Caco-2 (cell line): Measurements from ENCODE around the gene AOPEP. TPM values are rescaled to one million over a fixed set of nuclear protein-coding genes. Genes with fewer than 3 reads are reported as not detected.

ENCODE experiments used
- BruUV-seq: library from RNA; stranded (reverse); fragments of 400-500 nt; replicated peaks from 2 replicates; lab custom pipeline; 2021; lab: Mats Ljungman, UMichigan
- CTCF ChIA-PET: fragments of 300-600 bp; sonication (Branson Sonifier 250); formaldehyde crosslinking; loops from one replicate; lab custom pipeline; 2022; ENCODE audit warnings: antibody characterized with exemption; lab: Charles Lee
- POLR2A ChIA-PET: fragments of 300-600 bp; sonication (Branson Sonifier 250); formaldehyde crosslinking; loops from one replicate; lab custom pipeline; 2022; ENCODE audit warnings: antibody characterized with exemption; lab: Charles Lee
- DNase-seq, 2 experiments: peaks; one replicate each; pipeline versions ENCODE4 v3.0.0 to v3.0.0-alpha.2; 2020 to 2022
- H3K27me3 ChIP-seq: replicated peaks from 2 replicates; pipeline ENCODE4 v1.6.0; 2011; ENCODE audit warnings: low read length; ENCODE audit not compliant: control insufficient read depth, insufficient read depth
- H3K36me3 ChIP-seq: 2 replicates; pipeline ENCODE4 v1.5.1; 2011; ENCODE audit warnings: low read length; ENCODE audit not compliant: control insufficient read depth, insufficient read depth
- H3K4me1 ChIP-seq: fragments of 250-450 bp; sonication (Bioruptor Pico); 2 replicates; pipeline ENCODE4 v1.5.1; 2020; ENCODE audit warnings: mild to moderate bottlenecking
- H3K4me3 ChIP-seq: 2 replicates; pipeline ENCODE4 v1.5.1; 2011; ENCODE audit warnings: low read depth, mild to moderate bottlenecking, control low read depth, low read length
- H3K9me3 ChIP-seq: fragments of 250-450 bp; sonication (Bioruptor Pico); 2 replicates; pipeline ENCODE4 v1.5.1; 2020; ENCODE audit warnings: mild to moderate bottlenecking, moderate library complexity
- H3K27ac Mint-ChIP-seq: one replicate; pipeline ENCODE4 v1.8.0; 2022; ENCODE audit warnings: mixed read lengths; ENCODE audit not compliant: unreplicated experiment
- H3K27me3 Mint-ChIP-seq: one replicate; pipeline ENCODE4 v1.8.0; 2022; ENCODE audit warnings: mixed read lengths; ENCODE audit not compliant: insufficient read depth, unreplicated experiment
- H3K36me3 Mint-ChIP-seq: one replicate; pipeline ENCODE4 v1.8.0; 2022; ENCODE audit warnings: mild to moderate bottlenecking, mixed read lengths; ENCODE audit not compliant: insufficient read depth, unreplicated experiment
- H3K4me1 Mint-ChIP-seq: one replicate; pipeline ENCODE4 v1.8.0; 2022; ENCODE audit warnings: low read depth, mixed read lengths; ENCODE audit not compliant: unreplicated experiment
- H3K4me3 Mint-ChIP-seq: one replicate; pipeline ENCODE4 v1.8.0; 2022; ENCODE audit warnings: mild to moderate bottlenecking, moderate library complexity, mixed read lengths; ENCODE audit not compliant: unreplicated experiment
- H3K9me3 Mint-ChIP-seq: one replicate; pipeline ENCODE4 v1.8.0; 2022; ENCODE audit warnings: mixed read lengths; ENCODE audit not compliant: unreplicated experiment
- intact Hi-C: fragments of 100-400 bp; cut with micrococcal nuclease; formaldehyde crosslinking; loops from one replicate; pipeline ENCODE4 v1.10.0; 2022; ENCODE audit not compliant: unreplicated experiment
- total RNA-seq: library from RNA; stranded (reverse); gene quantifications from 2 replicates; pipeline ENCODE4 v1.2.3, GENCODE V29; 2022
- TF ChIP-seq, protein P1 (sequence below), 2 experiments: fragments of 200-600 bp in 1 of 2; IDR thresholded peaks; 1 replicate in 1 of 2; 2 replicates in 1 of 2; pipeline versions ENCODE4 v1.5.1 to v1.8.0; 2011 to 2022; ENCODE audit warnings: antibody characterized with exemption in 1 of 2, control low read depth in 1 of 2, inconsistent platforms in 1 of 2, low read depth in 1 of 2, low read length in 1 of 2, mild to moderate bottlenecking in 1 of 2, moderate library complexity in 1 of 2; ENCODE audit not compliant: insufficient read depth in 1 of 2, severe bottlenecking in 1 of 2, unreplicated experiment in 1 of 2

Gene AOPEP
- total RNA-seq, 1 experiment from 2014 or later, result 63.3 TPM

DNA sequence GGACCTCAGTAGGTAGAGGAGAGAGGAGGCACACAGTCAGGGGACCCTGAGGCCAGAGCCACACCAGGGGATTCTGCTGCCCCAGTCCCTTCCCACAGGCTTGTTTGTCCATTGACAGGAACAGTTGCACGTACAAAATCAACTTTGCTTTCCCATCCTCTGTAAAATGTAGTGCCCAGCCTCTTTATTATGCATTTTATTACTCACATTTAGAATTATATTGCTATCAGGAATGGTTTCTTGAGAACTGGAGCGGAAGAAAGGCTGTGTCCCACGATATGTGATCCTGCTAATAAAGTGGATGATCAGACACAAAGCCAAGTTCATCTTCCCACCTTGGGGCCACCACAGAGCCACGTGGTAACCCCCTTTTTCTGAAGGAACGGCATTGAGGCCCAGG is 313.6 kb downstream of the AOPEP start:
- no peak overlapping the region for H3K27ac Mint-ChIP-seq
- no peaks in the 10 kb centered on the region for H3K9me3 Mint-ChIP-seq
- no peaks in the 10 kb centered on the region; the same call in 1 of the 2 replicates for H3K36me3 ChIP-seq
- TF ChIP-seq, protein P1, sequence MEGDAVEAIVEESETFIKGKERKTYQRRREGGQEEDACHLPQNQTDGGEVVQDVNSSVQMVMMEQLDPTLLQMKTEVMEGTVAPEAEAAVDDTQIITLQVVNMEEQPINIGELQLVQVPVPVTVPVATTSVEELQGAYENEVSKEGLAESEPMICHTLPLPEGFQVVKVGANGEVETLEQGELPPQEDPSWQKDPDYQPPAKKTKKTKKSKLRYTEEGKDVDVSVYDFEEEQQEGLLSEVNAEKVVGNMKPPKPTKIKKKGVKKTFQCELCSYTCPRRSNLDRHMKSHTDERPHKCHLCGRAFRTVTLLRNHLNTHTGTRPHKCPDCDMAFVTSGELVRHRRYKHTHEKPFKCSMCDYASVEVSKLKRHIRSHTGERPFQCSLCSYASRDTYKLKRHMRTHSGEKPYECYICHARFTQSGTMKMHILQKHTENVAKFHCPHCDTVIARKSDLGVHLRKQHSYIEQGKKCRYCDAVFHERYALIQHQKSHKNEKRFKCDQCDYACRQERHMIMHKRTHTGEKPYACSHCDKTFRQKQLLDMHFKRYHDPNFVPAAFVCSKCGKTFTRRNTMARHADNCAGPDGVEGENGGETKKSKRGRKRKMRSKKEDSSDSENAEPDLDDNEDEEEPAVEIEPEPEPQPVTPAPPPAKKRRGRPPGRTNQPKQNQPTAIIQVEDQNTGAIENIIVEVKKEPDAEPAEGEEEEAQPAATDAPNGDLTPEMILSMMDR (IDR thresholded peaks at IDR 0.05; ENCODE audit: insufficient read depth in 1 of 2, low read depth in 1 of 2, low read length in 1 of 2, severe bottlenecking in 1 of 2, unreplicated experiment in 1 of 2), result no peak
- H3K36me3 Mint-ChIP-seq, result peaks cover 33% of the 10 kb centered on the region
- intact Hi-C loops, result no loop called here
- H3K9me3 ChIP-seq, result no peaks in the 10 kb centered on the region
- DNase-seq, result no peak
- POLR2A ChIA-PET, result no interaction called here
- no peak overlapping the region for H3K4me3 Mint-ChIP-seq
- H3K4me3 ChIP-seq, result no peak overlapping the region
- no TSS peak for BruUV-seq
- CTCF ChIA-PET, result interaction anchor here (0.7 kb wide), 1 partner anchor 31 kb away, joined by 3 read pairs; no protein-coding TSS in a partner anchor
- H3K27me3 ChIP-seq, result no peaks in the 10 kb centered on the region
- peaks cover 9% of the 10 kb centered on the region; the same call in 1 of the 2 replicates for H3K4me1 ChIP-seq
- no peaks in the 10 kb centered on the region for H3K27me3 Mint-ChIP-seq
- H3K4me1 Mint-ChIP-seq, result peaks cover 24% of the 10 kb centered on the region

DNA sequence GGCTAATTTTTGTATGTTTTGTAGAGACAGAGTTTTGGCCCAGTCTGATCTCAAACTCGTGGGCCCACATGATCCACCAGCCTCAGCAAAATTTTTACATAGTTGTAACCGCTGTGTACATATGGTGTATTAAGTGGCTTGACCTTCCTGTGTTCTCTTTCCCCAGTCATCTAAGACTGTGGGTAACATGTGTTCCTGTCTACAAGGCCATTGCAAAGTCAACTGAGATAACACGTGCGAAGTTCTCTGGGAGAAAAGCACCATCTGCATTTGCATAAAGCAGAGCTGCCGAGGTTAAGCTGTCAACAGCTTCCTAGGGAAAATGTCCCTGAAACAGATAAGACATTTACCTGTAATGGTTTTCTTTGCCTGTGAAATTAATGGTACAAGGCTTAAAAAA is 317.3 kb downstream of the AOPEP start:
- H3K4me1 ChIP-seq, result peaks cover 4% of the 10 kb centered on the region; the same call in 1 of the 2 replicates
- H3K36me3 ChIP-seq, result no peaks in the 10 kb centered on the region; the same call in 1 of the 2 replicates
- no peaks in the 10 kb centered on the region for H3K9me3 Mint-ChIP-seq
- no peak for DNase-seq
- TF ChIP-seq, protein P1 (IDR thresholded peaks at IDR 0.05; ENCODE audit: insufficient read depth in 1 of 2, low read depth in 1 of 2, low read length in 1 of 2, severe bottlenecking in 1 of 2, unreplicated experiment in 1 of 2), result no peak
- intact Hi-C loops, result no loop called here
- H3K27me3 Mint-ChIP-seq, result no peaks in the 10 kb centered on the region
- no peak overlapping the region for H3K27ac Mint-ChIP-seq
- H3K27me3 ChIP-seq, result no peaks in the 10 kb centered on the region
- no peaks in the 10 kb centered on the region for H3K9me3 ChIP-seq
- no peak overlapping the region for H3K4me3 ChIP-seq
- peaks cover 42% of the 10 kb centered on the region for H3K36me3 Mint-ChIP-seq
- BruUV-seq, result no TSS peak
- H3K4me1 Mint-ChIP-seq, result peaks cover 15% of the 10 kb centered on the region
- ChIA-PET CTCF (no interaction called here), POLR2A (no interaction called here)
- no peak overlapping the region for H3K4me3 Mint-ChIP-seq

DNA sequence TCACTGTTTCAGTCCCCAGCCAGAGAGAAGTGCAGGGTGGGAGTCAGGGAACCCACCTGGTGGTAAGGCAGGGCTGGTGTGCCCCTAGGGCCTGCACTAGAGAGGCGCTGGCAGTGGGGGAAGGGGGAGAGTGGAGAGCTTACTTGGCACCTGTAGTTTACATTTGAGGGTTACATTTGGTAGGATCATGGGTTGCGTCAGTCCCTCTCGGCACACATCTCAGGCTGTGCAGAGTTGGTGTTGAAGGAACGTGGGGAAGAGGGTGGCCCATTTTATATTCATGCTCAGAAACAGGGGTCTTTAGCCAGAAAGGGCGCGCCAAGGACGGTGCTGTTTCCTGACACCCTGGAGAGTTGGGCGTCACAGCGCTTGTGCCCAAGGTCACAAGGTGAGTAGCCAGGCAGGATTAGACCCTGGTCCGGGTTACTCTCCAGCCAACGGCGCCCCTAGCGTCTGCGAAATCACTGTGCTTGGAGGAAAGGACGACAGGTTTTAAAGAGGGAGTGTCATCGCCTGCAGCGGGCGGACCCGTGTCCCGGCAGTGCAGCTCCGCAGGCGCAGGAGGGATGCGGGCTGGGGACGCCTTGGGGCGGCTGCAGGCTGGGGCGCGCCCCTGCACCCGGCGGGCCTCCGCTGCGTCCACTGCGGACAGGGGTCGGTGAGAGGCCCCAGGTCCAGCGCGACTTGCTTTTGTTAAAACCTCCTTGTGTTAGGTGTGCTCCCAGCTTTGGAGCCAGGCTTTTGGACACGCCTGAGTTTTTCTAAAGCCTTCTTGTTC is 318.4 kb downstream of the AOPEP start:
- H3K9me3 Mint-ChIP-seq, result no peaks in the 10 kb centered on the region
- peak in 1 of 2 experiments; percentile 52 for DNase-seq
- H3K4me1 ChIP-seq, result peaks cover 11% of the 10 kb centered on the region
- TF ChIP-seq, protein P1 (IDR thresholded peaks at IDR 0.05; ENCODE audit: insufficient read depth in 1 of 2, low read depth in 1 of 2, low read length in 1 of 2, severe bottlenecking in 1 of 2, unreplicated experiment in 1 of 2), result no peak
- H3K36me3 Mint-ChIP-seq, result peaks cover 45% of the 10 kb centered on the region
- peaks cover 15% of the 10 kb centered on the region for H3K4me1 Mint-ChIP-seq
- no peaks in the 10 kb centered on the region for H3K27me3 Mint-ChIP-seq
- intact Hi-C loops, result loop anchor here (5.0 kb wide), 1 partner anchor 82 kb away; no protein-coding TSS in a partner anchor
- no peak overlapping the region for H3K4me3 Mint-ChIP-seq
- POLR2A ChIA-PET, result no interaction called here
- no peaks in the 10 kb centered on the region for H3K9me3 ChIP-seq
- no peak overlapping the region for H3K4me3 ChIP-seq
- no peaks in the 10 kb centered on the region for H3K27me3 ChIP-seq
- H3K36me3 ChIP-seq, result no peaks in the 10 kb centered on the region; the same call in 1 of the 2 replicates
- CTCF ChIA-PET, result no interaction called here
- BruUV-seq, result no TSS peak
- peak overlapping the region; percentile 31 for H3K27ac Mint-ChIP-seq
